Stomach (tissue), 4 donors: ENCODE data around the gene SSTR1.

Experiments
- POLR2A ChIP-seq, 4 donors: fragments of 450-650 bp; IDR thresholded peaks; one replicate each; pipeline ENCODE4 v1.6.1; 2016; ENCODE audit warnings: antibody characterized with exemption in 4 of 4, control low read depth in 2 of 4, mild to moderate bottlenecking in 1 of 4, moderate library complexity in 1 of 4
- TF ChIP-seq, protein P1 (sequence below), 7 experiments: fragments of 450-650 bp in 4 of 7; fragments of 200-600 bp in 3 of 7; sonication (generic) in 3 of 7; IDR thresholded peaks; one replicate each; pipeline ENCODE4 v1.5.1; 2016 to 2019; ENCODE audit warnings: antibody characterized with exemption in 7 of 7, control low read depth in 2 of 7, mild to moderate bottlenecking in 1 of 7

DNA sequence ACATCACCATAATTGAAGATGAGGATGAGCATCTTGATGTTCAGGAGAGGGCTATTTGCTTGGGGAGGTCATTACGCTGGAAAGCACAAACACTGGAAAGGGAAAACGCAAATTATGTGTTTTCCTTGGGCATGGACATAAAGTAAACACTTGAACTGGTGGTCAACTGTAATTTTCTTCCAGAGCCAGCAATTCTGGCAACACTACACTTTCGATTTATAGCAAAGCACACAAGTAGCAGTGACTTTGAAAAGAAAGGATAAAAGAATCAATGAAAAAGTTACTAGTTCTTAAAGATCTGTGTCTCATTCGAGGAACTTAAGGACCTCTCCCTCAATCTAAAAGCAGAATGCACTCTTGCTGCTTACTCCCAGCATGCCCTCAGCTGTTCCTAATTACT lies 46.0 kb downstream of the SSTR1 start:
- no peak for TF ChIP-seq POLR2A (IDR thresholded peaks at IDR 0.05)
- TF ChIP-seq, protein P1, sequence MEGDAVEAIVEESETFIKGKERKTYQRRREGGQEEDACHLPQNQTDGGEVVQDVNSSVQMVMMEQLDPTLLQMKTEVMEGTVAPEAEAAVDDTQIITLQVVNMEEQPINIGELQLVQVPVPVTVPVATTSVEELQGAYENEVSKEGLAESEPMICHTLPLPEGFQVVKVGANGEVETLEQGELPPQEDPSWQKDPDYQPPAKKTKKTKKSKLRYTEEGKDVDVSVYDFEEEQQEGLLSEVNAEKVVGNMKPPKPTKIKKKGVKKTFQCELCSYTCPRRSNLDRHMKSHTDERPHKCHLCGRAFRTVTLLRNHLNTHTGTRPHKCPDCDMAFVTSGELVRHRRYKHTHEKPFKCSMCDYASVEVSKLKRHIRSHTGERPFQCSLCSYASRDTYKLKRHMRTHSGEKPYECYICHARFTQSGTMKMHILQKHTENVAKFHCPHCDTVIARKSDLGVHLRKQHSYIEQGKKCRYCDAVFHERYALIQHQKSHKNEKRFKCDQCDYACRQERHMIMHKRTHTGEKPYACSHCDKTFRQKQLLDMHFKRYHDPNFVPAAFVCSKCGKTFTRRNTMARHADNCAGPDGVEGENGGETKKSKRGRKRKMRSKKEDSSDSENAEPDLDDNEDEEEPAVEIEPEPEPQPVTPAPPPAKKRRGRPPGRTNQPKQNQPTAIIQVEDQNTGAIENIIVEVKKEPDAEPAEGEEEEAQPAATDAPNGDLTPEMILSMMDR (IDR thresholded peaks at IDR 0.05): no peak
